Endothelial cell of umbilical vein (primary cell): ENCODE measurements around the gene GULP1.

Source experiments
- CTCF ChIP-seq, 2 donors: IDR thresholded peaks; 1 replicate in 1 of 2; 2 replicates in 1 of 2; pipeline ENCODE4 v1.5.1; 2011; ENCODE audit warnings: low read length in 2 of 2, mild to moderate bottlenecking in 2 of 2, moderate library complexity in 2 of 2, control low read depth in 1 of 2, inconsistent platforms in 1 of 2, low read depth in 1 of 2; ENCODE audit not compliant: insufficient read depth in 1 of 2; ENCODE audit errors: extremely low read depth in 1 of 2
- EZH2 ChIP-seq: IDR thresholded peaks from 2 replicates; pipeline ENCODE4 v1.6.1; 2012; ENCODE audit warnings: borderline replicate concordance, low read depth, mild to moderate bottlenecking, moderate library complexity, low read length, inconsistent platforms; ENCODE audit not compliant: severe bottlenecking
- POLR2A ChIP-seq: IDR thresholded peaks from 2 replicates; pipeline ENCODE4 v1.6.1; 2012; ENCODE audit warnings: low read depth, mild to moderate bottlenecking, control low read depth, low read length
- POLR2AphosphoS5 ChIP-seq: IDR thresholded peaks from 2 replicates; pipeline ENCODE4 v1.6.1; 2012; ENCODE audit warnings: low read depth, mild to moderate bottlenecking, control low read depth, low read length, moderate library complexity; ENCODE audit not compliant: insufficient read depth

GRCh38 chr2:188403676-188404075 is 112.0 kb downstream of the GULP1 start:
- TF ChIP-seq EZH2 (no peak), POLR2A (no peak), CTCF (IDR thresholded peaks at IDR 0.05; ENCODE audit: extremely low read depth in 1 of 2, insufficient read depth in 1 of 2, low read depth in 1 of 2, low read length in 2 of 2) (no peak), POLR2AphosphoS5 (no peak)
